ENCODE results near the gene GGCX.

- TF ChIP-seq CTCF (IDR thresholded peaks at IDR 0.05): no peak
- no peak for TF ChIP-seq POLR2A (IDR thresholded peaks at IDR 0.05)
These were observed 54.5 kb downstream of the GGCX start for GRCh38 chr2:85506768-85507181.
